ENCODE results near the gene ATE1.

- TF ChIP-seq CTCF (IDR thresholded peaks at IDR 0.05), result no peak
- no peak for TF ChIP-seq POLR2A (IDR thresholded peaks at IDR 0.05)
Measured at GRCh38 chr10:121812031-121812430, 115.8 kb downstream of the ATE1 start.

All from uterus (tissue), 2 donors.